ENCODE data around the gene QSOX2.

The QSOX2 gene

DNA sequence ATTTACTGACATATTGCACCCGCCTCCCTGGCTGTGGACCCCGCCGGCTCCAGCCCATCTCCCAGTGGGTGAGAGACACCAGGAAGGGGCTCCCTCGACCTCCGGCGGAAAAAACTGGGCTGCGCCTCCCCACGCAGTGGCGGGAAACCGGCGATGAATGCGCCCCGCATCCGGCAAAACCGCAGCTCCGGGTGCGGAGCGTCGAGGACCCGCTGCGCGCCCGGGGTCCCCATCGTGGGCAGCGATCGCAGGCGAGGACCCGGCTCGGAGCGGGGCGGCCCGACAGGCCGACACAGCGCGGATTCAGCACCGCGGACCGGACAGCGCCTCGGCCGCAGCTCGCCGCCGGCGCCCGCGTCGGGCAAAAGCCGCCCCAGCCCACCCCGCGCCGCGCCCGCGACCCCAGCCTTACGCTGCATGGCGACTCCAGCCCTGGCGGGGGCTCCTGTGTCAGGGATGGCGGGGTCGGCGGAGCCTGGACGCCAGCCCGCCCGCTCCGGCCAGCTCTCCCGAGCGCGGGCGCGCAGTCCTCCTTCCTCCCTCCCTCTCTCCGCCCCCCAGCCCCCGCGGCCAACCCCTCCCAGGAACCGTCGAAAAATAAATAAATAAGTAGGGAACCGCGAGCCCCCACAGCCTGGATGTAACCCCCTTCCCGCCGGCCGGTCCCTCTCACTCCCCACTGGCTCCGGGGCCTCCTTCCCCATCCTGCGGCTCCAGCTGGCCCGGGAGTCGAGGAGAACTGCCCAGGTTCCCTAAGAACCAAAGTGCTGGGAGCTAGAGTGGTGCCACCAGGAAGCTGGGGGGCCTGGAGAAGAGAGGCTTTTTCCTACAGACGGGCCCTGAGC is 43.8 kb downstream of the QSOX2 start:
- no peak for DNase-seq

DNA sequence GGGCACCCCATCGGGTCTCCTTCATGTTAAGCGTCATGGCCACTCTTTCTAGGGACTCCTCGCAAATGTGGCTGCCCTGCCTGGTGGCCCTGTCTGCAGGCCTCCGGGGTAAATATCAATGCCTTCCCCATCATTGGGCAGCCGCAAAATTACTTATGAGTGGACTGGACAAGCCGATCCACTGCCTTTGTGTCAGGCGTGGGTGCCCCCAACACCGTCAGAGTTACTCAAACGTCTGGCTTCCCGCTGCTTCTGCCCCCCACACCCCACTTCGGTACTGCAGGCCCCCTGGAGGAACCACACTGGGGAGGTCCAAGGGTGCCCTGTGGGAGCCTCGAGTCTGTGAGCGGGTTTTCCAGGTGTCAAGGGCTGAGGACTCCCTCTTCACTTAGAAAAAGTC is 44.4 kb downstream of the QSOX2 start:
- DNase-seq, result no peak

DNA sequence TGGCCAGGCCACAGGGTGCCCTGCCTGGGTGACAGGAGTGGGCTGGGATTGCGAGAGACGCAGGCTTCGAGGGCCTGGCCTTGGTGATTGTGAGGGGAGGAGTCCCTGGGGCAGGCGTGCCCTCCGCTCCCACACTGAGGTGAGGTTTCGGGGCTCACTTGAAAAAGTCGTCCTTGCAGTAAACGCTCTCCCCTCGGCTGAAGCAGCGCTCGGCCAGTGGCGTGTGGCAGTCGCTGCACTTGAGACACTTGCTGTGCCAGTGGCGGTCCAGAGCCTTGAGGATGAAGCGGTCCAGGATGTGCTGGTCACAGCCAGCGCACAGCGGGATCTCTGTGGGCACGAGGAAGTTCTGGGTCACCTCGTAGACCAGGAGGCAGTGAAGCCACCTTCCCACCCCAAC is 45.2 kb downstream of the QSOX2 start:
- DNase-seq, result no peak

DNA sequence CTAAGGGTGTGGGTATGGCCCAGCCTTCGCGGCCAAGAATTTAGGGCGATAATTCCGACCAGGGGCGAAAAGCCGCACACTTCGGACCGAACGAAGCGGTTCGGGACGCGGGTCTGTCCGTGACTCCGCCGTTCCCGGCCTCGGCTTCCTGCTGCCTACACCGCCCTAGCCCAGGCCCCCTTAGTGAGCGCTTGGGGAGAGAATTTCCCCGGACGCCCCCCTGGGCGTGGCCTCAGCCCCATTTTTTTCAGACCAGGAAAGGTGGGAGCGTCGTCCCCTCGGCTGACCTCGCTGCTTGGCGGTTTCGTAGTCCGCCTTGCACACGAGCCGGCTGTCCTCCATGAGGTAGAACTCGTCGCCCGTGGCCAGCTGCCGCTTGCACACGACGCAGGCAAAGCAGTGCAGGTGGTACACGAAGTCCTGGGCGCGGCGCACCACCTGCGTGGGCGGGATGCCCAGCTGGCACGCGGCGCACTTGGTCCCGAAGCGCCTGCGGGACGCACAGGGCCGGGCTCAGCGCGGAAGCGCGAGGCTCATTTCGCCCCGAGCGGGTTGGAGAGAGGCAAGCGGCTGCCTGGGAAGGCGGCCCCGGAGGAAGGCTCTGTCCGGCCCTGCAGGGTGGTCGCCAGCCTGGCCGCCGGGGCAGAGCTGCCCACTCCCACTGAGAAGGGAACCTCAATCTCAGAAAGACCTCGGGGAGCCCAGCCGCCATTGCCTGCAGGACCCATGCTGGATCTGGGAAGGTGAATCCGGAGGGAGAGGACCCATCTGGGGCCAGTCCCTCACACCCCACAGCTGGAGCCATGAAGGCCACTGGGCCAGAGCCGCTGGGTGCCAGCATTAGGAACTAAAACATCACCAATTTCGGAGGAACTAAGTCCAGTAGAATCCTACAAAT is 46.0 kb downstream of the QSOX2 start:
- DNase-seq, result no peak

DNA sequence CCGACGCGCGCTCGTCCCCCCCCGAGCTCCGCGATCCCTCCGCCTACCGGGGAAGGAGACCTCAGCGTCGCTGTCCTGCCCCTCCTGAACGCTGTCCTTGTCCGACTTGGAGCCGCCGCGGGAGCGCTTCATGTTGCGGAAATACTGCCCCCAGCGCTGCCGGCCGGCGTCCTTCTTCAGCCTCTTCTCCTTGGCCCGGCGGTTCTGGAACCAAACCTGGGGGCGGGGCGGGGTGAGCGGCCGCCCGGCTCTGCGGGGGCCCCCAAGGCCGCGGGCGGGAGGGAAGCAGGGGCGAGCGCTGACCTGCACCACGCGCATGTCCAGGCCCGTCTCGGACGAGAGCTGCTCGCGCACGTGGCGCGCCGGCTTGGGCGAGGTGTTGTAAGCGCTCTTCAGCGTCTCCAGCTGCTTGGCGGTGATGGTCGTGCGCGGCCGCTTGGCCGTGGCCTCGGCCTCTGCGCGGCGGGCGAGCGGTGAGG is 47.0 kb downstream of the QSOX2 start:
- DNase-seq, result no peak

DNA sequence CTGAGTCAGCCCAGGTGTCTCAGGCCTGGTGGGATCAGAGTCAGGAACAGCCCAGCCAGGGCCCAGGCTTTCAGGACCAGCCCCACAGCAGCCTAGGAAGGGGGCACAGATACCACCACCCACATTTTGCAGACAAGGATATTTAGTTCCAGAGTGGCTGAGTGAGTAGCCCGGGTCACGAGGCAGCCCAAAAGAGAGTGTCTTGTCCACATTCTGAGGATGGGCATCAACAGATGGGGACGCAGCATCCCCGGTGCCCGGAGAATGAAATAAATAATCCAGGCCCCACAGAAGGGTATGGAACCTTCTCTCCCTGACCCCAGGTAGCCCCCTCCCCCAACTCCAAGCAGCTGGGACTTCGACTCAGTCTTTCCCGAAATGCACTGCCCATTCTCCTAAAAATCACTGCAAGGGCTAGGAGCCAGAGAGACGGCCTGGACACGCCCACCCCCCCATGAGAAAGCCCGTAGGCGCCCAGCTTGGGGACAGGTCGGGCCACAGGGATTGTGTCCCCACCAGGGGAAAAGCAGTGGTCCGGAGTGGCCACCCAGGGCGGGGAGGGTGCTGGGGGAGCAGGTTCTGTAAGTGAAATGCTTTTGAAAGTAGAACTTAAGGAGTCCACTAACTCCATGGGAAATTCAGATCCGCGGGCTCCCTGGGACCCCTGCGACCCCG is 47.5 kb downstream of the QSOX2 start:
- DNase-seq, result no peak

DNA sequence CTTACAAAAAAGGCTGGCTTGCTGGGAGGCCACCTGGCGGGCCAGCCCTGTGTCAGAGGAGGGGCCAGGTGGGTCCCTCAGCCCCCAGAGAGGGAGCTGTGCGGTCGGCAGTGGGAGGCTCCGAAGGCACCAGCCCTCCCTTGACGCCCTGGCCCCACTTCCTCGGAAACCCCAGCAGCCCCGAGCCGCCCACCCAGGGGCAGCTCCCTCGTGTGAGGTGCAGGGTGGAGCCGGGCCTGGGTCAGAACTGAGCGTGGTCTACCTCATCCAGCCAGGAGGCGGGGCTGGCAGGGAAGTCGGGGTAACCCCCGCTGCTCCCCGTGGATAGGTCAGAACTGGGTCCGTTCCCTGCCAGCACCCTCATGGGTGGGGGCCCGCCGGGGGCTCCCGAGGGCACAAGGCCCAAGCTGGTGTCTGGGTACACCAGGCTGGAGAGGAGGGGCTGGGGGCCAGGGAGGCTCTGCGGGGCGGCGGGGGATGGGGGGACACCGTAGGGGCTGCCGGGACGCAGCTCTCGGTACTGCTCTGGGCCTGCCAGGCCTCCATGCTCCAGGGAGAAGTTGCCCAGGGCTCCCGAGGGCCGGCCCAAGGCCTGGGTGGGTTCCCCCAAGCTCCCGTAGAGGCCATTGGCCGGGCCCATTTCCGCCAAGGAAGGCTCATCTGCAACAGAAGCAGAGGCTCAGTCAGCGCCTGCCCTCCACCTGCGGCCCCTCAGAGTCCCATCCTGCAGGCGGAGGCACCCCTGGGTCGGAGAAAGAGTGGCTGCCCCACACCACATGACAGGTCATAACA is 48.3 kb downstream of the QSOX2 start:
- DNase-seq, result no peak

DNA sequence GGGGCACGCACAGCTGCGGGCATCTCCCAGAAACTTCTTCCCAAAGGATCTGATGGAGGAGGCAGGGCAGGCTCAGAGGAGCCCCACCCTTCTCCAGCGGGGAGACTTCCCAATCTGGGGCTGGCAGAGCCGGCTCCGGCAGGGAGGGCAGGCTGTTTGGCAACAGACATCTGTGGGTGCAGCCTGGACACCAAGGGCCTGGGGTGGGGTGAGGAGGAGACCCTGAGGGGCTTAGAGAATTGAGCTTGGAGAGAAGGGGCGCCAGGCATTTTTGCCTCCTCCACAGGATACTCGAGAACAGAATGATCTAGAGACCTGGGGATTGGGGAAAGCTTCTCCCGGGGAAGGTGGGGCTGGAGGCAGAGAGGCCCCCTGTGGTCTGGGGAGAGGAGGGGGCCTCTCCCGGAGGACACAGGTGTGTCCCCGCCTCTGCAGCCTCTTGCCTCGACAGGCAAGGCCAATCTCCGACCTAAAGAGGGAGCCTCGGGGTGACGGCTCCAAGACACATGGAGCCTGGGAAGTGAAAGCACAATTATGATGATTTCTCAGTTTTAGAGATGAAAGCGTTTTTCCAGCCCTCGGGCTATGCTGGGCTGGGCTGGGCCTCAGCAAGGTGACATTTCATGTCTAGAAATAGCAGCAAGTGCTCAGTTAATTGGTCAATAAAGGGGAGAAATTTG is 49.1 kb downstream of the QSOX2 start:
- DNase-seq, result peak; percentile 53

DNA sequence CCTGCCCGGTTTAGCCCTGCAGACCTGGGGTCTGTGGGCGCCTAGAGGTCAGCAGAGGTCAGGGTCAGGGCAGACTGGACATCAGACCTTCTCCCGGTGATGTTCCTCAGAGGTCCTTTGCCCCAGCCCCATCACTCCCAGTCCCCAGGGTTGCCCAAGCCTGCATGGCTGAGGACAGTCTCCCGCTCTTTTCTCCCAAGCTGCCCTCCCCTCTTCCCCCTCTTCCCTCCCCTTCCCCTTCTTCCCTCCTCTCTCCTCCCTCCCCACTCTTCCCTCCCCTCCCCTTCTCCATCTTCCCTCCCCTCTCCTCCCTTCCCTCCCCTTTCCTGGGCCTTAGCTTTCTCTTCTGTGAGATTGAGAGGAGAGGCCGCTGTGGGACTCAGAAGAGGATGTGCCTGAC is 51.1 kb downstream of the QSOX2 start:
- DNase-seq, result no peak

DNA sequence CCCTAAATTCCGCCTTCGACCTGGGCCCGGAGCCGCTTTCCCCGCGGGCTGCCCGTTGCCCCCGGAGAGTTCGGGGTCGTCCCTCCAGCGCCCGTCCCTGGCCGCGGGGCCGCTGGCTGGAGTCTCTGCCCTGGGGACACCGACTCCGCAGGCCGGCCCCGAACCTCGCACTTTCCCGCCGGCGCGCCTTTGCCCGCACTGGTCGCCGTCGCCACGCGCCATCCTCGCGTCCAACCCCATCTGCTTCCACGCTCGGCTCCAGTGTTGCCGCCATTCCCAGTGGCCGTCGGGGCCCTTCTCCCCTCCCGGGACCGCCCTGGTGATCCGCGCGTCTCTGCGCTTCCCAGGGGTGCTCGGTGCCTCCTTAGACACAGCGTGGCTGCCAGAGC is 51.7 kb downstream of the QSOX2 start:
- no peak for DNase-seq

DNA sequence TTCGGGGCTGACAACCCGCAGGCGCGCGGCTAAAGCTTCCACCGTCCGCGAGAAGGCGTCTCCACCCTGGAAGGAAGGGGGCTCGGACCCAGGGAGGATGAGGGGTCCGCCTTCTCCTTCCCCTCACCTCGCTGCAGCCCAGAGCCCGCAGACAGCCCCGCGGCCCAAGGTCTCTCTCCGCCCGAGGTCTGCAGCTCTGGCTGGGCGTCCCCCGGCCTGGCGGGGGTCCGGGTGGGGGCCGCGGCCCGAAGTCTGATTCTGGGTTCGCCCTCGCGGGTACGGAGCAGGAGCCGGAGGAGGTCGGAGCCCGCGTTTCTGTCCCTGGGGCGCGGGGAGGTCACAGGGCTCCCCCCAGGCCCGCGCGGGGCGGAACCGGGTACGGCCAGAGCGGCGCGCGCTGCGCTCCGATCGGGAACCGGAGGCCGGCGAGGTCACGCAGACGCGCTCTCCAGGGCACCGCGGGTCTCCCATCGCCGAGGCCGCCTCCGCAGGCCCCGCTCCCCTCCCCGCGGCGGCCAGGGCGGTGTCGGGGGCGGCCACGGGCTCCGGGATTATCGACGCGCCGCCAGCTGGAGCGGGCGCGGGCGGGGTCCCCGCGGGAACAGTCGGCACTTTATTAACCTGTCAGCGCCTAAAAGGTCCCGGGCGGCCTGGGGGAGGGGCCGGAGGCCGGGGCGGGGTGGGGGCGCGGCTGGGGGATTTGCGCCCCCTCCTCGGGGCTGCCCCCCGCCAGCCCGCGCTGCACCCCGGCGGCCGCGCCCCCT is 52.3 kb downstream of the QSOX2 start:
- DNase-seq, result no peak

DNA sequence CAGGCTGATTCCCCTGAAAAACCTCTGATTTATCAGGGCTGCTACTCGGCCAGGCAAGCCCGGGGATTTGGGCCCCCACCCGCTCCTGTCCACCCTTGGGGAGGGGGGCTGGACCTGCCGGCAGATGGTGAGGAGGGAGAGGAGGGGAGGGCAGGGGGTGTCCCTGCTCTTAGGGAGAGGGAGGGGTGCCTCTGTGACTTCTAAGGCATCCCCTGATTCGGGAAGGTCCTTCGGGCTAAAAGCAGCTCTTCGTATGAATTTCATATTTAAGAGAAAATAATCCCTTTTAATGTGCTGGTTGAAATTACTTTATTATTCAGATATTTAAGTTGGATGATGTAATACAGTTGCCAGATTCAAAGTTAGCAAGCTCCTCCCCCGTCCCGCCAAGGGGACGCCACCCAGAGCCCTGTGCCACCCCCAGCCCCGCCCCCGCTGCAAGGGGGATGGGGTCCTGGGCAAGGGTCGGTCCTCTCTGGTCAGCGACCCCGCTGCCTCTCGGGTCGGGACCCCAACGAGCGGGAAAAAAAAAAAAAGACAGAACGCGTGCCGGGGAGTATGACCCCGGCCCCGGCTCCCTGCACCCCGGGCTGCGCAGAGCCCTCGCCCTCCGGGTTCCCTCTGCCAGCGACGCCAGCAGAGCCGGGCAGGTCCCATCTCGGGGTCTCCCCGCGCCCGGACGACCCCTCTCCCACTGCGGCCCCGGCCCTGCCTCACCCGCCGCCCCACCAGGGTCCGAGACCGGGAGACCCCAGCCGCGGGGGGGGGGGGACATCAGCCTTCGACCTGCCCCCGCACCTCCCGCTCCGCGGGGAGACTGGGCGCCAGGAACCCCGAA is 53.1 kb downstream of the QSOX2 start:
- DNase-seq, result no peak

DNA sequence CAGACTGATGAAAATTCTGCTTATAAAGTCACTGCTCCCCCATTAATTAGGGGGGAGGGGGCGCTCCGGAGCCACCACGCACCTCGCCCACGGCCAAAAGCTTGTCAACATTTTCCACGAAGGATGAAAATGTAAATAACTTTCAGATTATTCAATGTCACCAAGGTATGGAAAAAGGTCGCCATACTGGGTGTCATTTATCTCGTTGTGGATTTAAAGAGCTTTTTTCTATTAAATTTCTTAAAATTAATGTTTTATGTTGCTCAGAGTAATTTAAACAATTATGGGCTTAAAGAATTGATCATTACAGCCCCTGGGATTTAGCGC is 53.7 kb downstream of the QSOX2 start:
- DNase-seq, result no peak

DNA sequence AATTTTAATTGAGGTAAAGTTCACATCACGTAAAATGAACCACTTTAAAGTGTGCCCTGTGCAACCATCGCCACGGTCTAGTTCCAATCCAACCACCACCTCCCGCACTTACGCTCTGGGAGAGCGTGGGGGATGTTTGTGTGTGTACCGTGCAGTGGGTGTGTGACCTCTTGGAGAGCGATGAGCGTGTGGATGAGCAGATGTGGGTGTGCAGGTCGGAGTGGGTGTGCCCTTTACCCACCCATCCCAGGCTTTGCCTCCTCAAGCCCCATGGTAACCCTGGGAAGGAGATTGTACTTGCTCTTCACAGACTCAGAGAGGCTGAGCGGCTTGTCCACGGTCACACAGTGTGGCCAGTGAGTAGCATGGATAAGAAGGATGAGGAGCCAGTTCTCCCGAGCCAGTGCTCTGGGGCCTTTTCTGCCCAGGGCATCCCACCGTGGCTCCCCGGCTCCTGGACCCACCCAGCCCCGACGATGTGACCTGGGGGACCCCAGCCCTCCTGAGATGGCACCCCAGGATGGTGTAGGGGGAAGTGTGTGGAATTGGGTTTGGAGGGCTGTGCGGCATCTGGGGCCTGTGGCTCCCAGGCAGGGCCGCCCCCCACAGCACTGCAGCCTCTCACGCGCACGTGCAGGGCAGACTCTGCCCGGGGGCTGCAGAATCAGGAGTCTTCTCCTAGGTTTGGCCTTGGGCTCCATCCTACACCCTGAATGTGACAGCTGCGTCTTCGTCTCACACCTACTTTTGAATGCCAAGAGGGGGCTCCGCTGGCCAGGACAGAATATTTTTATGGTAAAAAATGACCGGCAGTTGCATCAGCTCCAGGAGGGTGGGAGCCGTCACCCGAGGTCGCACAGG is 54.3 kb downstream of the QSOX2 start:
- DNase-seq, result no peak

DNA sequence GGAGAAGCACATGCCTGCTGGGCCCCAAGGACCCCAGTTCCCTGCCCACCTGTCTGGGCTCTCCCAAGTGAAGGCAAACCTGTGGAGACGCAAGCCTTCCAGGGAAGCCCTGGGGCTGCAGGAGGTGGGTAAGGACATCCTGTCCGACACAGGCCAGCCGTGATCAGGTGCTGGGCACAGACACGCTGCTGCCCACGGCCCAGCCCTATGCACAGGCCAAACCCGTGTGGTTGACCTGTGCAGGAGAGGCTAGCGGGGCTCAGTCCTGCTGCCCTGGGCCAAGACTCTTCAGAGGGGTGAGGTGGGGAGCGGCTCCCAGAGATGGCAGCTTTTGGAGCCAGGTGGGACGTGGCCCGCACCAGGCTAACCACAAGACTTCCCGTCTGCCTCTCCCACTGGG is 55.0 kb downstream of the QSOX2 start:
- no peak for DNase-seq

DNA sequence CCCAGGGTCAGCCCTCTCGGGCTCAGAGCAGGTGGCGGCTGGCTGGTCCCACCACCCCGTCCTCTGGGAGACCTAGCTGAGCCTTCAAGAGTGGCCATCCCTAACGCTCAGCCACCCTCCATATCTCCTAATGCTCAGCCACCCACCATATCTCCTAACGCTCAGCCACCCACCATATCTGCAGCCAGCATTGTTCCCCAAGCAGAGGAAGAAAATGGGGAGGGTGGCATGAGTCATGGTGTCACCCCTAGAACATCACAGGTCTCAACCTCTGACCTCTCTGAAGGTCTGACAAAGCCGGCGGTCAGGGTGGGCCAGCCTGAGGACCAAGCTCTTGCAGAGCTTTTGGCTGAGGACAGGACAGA is 55.4 kb downstream of the QSOX2 start:
- no peak for DNase-seq

DNA sequence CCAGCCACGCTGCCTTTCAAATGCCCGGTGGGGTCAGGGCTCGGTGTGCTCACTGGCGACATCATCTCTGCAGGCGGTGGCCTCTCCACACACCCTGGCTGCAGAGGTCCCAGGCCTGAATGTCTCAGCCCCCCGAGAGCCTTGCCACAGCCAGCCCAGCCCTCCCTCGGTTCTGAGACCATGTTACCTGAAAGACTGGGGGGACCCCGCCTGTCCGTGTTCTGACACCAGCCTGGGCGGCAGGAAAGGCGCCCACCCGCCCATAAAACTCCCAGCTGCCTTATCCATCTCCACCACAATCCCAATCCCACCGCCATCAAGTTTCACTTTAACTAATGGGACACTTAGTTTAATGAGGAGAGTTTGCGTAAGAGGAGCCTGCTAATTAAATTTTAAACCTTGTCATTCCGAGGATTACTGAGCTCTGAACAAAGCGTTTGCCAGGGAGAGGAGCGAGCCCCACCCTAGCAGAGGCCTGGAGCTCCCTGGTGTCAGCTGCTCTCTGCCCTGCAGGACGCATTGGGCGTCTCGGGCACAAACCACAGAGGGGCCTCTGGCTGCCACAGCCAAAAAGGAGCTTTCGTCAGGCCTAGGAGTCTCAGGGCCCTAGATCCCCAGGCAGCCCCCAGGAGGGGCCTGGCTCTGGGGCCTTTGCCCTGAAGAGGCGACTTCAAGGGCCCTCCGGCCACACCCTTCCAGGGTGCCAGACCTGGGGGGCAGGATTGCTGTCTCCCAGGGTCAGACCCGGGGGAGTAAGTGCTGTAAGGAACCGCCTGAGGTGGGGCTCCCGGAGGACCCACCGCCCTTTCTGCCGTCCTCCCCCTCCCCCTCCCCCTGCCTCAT is 56.0 kb downstream of the QSOX2 start:
- no peak for DNase-seq

Data from NCI-H1436 (cell line).